ENCODE data around the gene MIER1. TPM values are rescaled to one million over a fixed set of nuclear protein-coding genes. Genes with fewer than 3 reads are reported as not detected.
A peak's percentile ranks its signal among the peaks of the same experiment; 100 is the strongest.

The MIER1 gene
- total RNA-seq, 4 donors from 2014 or later = 14.8 to 21.7 (median 15.4) TPM

DNA sequence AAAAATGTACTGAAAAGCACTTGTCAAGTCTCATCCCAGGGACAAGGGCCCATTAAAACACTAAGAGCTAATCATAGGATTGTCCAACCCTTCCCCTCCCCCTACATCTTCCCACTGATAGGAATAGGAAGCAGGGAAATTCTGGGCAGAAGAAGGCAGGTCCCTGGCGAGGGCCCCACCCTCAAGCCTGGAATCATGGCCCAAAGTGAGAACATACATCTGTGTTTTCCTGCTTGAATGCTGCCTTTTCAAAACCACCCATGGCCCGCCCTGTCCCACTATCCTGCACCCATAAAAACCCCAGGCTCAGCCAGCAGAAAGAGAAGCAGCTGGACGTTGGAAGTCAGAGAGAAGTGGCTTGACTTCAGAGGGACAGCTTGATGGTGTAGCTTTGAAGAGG lies 5.0 kb upstream of the MIER1 start:
- Histone ChIP-seq H3K27me3 (no peaks in the 10 kb centered on the region), H3K9me3 (no peaks in the 10 kb centered on the region), H3K36me3 (no peaks in the 10 kb centered on the region), H3K4me1 (peaks cover 14% of the 10 kb centered on the region in 2 donors), H3K27ac (no peak overlapping the region), H3K4me3 (no peak overlapping the region)
- in situ Hi-C loops (cut with MboI; ENCODE audit: low sequenced_read_pairs in 4 of 4) (no loop called here), intact Hi-C loops (cut with DNase I; ENCODE audit: low total_unique reads) (loop anchor here (10.0 kb wide), 1 partner anchor 515 kb away; the partner anchor contains the start of gene SERBP1)
- DNase-seq (no peak), ATAC-seq (no peak)
- TF ChIP-seq, protein P1, sequence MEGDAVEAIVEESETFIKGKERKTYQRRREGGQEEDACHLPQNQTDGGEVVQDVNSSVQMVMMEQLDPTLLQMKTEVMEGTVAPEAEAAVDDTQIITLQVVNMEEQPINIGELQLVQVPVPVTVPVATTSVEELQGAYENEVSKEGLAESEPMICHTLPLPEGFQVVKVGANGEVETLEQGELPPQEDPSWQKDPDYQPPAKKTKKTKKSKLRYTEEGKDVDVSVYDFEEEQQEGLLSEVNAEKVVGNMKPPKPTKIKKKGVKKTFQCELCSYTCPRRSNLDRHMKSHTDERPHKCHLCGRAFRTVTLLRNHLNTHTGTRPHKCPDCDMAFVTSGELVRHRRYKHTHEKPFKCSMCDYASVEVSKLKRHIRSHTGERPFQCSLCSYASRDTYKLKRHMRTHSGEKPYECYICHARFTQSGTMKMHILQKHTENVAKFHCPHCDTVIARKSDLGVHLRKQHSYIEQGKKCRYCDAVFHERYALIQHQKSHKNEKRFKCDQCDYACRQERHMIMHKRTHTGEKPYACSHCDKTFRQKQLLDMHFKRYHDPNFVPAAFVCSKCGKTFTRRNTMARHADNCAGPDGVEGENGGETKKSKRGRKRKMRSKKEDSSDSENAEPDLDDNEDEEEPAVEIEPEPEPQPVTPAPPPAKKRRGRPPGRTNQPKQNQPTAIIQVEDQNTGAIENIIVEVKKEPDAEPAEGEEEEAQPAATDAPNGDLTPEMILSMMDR (IDR thresholded peaks at IDR 0.05 in 4 of 5, conservative IDR thresholded peaks at IDR 0.05 in 1 of 5) = no peak
- TF ChIP-seq POLR2A (IDR thresholded peaks at IDR 0.05) = no peak

- no peaks in the 10 kb centered on the region for H3K9me3 ChIP-seq
- no peak overlapping the region for H3K27ac ChIP-seq
- H3K4me3 ChIP-seq = no peak overlapping the region
- in situ Hi-C loops (cut with MboI; ENCODE audit: low sequenced_read_pairs in 4 of 4) = no loop called here
- no peak for ATAC-seq
- DNase-seq = no peak
- no peaks in the 10 kb centered on the region for H3K27me3 ChIP-seq
- no peaks in the 10 kb centered on the region for H3K36me3 ChIP-seq
- TF ChIP-seq, protein P1 (IDR thresholded peaks at IDR 0.05 in 4 of 5, conservative IDR thresholded peaks at IDR 0.05 in 1 of 5) = no peak
- no peak for TF ChIP-seq POLR2A (IDR thresholded peaks at IDR 0.05)
- peaks cover 14 to 15% of the 10 kb centered on the region in 2 donors for H3K4me1 ChIP-seq
- intact Hi-C loops (cut with DNase I; ENCODE audit: low total_unique reads) = loop anchor here (10.0 kb wide), 1 partner anchor 514 kb away; the partner anchor contains the start of gene SERBP1
These were observed 4.2 kb upstream of the MIER1 start for GRCh38 chr1:66920543-66920942.

DNA sequence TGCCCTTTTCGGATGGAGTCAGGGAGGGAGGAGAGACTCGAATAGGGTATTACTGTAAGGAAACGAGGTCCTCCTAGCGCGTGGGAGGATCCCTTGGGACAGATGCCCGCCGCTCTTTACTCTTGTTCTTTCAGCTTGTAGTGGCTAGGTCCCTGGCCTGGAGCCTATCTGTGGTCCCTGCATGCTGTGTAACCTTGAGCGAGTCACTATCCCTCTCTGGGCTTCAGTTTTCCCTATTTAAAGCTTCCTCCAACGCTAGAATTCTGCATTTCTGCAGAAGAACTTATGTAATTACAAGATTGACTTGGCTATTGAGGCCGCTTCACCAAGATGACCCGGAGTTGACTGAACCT lies 744 bp downstream of the MIER1 start:
- peak overlapping the region; percentile 85 to 97 (median 92) for H3K27ac ChIP-seq
- intact Hi-C loops (cut with DNase I; ENCODE audit: low total_unique reads) (loop anchor here (5.0 to 10.0 kb wide), 2 partner anchors 509 to 1503 kb away; partner anchors contain the start of genes LEPR, LEPROT and SERBP1), in situ Hi-C loops (cut with MboI; ENCODE audit: low sequenced_read_pairs in 4 of 4) (loop anchor here in 1 of 4 donors (25.0 kb wide), 1 partner anchor 588 kb away; no protein-coding TSS in a partner anchor)
- peak overlapping the region; percentile 69 to 96 (median 86) for H3K4me3 ChIP-seq
- H3K4me1 ChIP-seq = peaks cover 29 to 35% of the 10 kb centered on the region in 2 donors
- no peaks in the 10 kb centered on the region for H3K9me3 ChIP-seq
- H3K36me3 ChIP-seq = no peaks in the 10 kb centered on the region
- H3K27me3 ChIP-seq = no peaks in the 10 kb centered on the region
- DNase-seq (no peak), ATAC-seq (peak; percentile 8 to 12)
- TF ChIP-seq, protein P1 (IDR thresholded peaks at IDR 0.05 in 4 of 5, conservative IDR thresholded peaks at IDR 0.05 in 1 of 5) = peak in 2 of 5 experiments; percentile 5 to 8
- TF ChIP-seq POLR2A (IDR thresholded peaks at IDR 0.05) = no peak

DNA sequence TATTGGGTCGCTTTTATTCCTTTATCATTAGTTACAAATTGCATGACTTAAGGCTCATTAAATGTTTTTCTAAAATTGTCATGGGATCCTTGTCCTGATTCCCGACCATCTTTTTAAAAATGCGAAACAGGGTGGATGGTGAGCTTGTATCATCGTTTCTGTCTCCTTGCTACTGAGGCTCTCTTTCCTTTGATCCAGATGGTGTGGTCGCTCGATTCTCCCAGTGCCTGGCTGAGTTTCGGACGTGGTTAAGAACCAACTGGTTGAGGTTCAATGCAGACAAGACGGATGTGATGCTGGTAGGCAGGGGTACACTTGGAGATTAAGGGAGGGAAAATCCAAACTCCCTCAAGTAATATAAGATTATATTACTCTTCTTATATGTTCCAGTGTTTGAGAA lies 1.2 kb downstream of the MIER1 start:
- DNase-seq (no peak), ATAC-seq (no peak)
- intact Hi-C loops (cut with DNase I; ENCODE audit: low total_unique reads) = loop anchor here (5.0 to 10.0 kb wide), 2 partner anchors 509 to 1504 kb away; partner anchors contain the start of genes LEPR, LEPROT and SERBP1
- Histone ChIP-seq H3K9me3 (no peaks in the 10 kb centered on the region), H3K27me3 (no peaks in the 10 kb centered on the region), H3K36me3 (no peaks in the 10 kb centered on the region), H3K4me3 (peak overlapping the region; percentile 69 to 96 (median 86)), H3K27ac (peak overlapping the region; percentile 85 to 97 (median 92)), H3K4me1 (peaks cover 30 to 39% of the 10 kb centered on the region in 2 donors)
- in situ Hi-C loops (cut with MboI; ENCODE audit: low sequenced_read_pairs in 4 of 4) = loop anchor here in 1 of 4 donors (25.0 kb wide), 1 partner anchor 589 kb away; no protein-coding TSS in a partner anchor
- TF ChIP-seq, protein P1 (IDR thresholded peaks at IDR 0.05 in 4 of 5, conservative IDR thresholded peaks at IDR 0.05 in 1 of 5) = no peak
- TF ChIP-seq POLR2A (IDR thresholded peaks at IDR 0.05) = no peak
